8988T (cell line): ENCODE measurements around the gene GP1BB.

Experiments
- DNase-seq: peaks from one replicate; pipeline ENCODE4 v3.0.0; 2011

The GP1BB gene

GRCh38 chr22:19727310-19728150 lies 4.2 kb downstream of the GP1BB start:
- DNase-seq = no peak

GRCh38 chr22:19728271-19728670 lies 4.9 kb downstream of the GP1BB start:
- no peak for DNase-seq

GRCh38 chr22:19728836-19729235 lies 5.5 kb downstream of the GP1BB start:
- DNase-seq = no peak

- no peak for DNase-seq
Measured at GRCh38 chr22:19729507-19729906, 6.2 kb downstream of the GP1BB start.

GRCh38 chr22:19730198-19730597 lies 6.9 kb downstream of the GP1BB start:
- no peak for DNase-seq

GRCh38 chr22:19730655-19731360 lies 7.5 kb downstream of the GP1BB start:
- DNase-seq = peak; percentile 93

- DNase-seq = no peak
Measured at GRCh38 chr22:19731361-19732135, 8.2 kb downstream of the GP1BB start.

GRCh38 chr22:19732403-19733113 lies 9.2 kb downstream of the GP1BB start:
- no peak for DNase-seq

GRCh38 chr22:19733755-19734154 lies 10.4 kb downstream of the GP1BB start:
- no peak for DNase-seq

- no peak for DNase-seq
Measured at GRCh38 chr22:19734163-19734562, 10.8 kb downstream of the GP1BB start.

- DNase-seq = no peak
Measured at GRCh38 chr22:19734837-19735382, 11.6 kb downstream of the GP1BB start.

DNA sequence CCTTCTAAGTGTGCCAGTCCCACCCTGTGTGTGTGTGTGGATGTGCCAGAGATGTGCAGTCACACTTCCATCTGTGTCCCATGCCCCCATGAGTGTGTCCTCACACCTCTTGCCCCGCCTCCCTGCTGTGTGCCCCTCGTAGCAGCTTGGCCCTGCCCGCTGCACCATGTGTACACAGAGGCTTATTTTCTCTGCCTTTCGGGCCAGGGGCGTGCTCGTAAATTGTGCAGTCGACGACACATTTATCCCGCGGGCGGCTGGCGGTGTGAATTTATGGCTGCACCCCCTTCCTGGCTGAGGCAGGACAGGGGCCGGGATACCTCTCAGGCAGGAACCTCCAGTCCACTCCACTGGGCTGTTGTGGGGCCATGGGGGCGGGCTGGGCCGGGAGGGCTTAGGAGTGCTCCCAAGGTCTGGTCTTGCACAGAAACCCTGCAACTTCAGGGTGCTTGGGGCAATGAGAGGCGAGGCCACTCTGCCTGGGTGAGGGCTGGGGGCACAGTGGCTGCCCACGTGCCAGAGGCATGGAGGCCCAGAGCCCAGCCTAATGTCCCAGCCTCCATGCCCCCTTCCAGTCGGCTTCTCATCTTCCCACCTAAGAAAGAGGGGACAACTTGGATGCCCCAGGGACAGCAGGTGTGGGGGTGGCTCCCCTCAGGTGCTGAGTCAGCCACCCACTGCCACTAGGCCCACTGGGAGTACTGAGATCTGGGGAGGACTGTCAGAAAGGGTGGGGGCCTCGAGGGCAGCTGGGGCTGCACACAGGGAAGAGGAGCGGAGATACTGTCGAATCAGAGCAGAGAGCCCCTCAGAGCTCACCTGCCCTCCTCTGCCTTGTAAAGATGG lies 12.5 kb downstream of the GP1BB start:
- no peak for DNase-seq

DNA sequence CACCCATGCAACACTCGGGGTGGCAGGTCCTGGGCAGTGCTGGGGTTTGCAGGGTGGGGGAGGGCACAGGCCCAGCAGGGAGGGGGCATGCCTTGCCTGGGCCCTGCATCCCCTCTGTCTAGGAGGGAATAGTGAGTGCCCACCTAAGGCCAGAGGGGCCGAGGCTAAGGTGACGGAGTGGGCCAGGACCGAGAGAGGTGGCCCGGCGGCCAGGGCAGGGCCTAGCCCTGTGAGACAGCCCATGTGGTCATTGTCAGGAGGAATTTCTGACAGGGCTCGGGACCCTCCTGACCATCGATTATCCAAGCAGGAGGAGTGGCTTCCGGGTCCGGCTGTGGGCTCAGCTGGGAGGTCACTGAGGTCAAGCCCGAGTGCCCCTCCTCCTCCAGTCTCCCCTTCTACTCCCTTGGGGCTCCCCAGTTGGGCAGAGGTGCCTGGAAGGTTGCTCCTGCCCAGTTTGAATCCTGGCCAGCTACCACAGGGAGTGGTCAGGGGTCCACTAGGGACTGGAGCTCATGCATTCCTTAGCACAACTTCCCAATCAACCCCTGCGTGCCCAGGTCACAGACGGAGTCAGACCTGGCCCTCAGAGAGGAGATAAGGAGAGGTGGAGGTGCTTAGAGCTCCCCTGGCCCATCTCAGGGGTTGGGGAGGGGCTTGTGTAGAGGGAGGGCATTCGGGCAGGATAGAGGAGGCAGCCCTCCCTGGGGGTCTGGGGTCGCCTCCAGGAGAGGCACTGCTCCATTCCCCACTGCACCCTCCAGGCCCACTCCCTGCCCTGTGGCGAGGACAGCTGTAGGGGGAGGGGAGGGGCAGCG lies 14.7 kb downstream of the GP1BB start:
- no peak for DNase-seq

- no peak for DNase-seq
Measured at GRCh38 chr22:19738664-19739447, 15.5 kb downstream of the GP1BB start.

DNA sequence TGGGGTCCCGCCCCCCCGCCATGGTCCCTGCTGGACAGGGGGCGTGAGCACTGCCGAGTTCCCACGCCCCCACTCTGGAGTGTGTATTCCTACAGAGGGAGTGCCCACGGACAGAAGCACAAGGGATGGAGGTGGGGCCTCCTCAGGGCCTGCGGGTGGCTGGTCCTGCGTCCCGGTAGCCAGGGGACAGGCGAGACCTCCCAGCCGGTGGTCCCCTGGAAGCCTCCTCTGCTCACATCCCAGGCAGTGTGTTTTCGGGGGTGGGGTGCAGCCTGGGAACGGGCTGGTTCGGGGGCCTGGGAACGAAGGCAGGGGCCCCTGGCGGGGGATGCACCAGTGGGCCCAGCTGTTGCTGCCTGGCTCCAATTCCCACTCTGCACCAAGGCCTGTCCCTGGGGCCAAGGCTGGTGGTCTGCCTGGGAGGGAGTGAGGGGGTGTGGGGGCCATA lies 16.1 kb downstream of the GP1BB start:
- DNase-seq = no peak

GRCh38 chr22:19739911-19740449 lies 16.6 kb downstream of the GP1BB start:
- no peak for DNase-seq

- no peak for DNase-seq
Measured at GRCh38 chr22:19740586-19740985, 17.2 kb downstream of the GP1BB start.

DNA sequence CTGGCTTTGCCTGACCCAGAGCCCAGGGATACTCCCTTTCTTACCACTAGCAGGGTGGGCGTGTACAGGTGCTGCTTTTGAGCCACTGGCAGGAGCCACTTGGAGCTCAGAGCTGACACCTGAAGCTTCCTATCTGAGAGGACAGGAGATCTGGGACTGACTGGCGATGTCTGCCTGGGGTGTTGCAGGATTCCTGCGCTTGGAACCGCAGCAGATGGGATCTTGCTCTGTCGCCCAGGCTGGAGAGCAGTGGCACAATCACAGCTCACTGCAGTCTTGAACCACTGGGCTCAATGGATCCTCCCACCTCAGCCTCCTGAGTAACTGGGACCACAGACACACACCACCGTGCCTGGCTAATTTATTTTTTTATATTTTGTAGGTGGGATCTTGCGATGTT lies 17.7 kb downstream of the GP1BB start:
- no peak for DNase-seq
